K562 (cell line): ENCODE results near the gene CENPB. TPM values are rescaled to one million over a fixed set of nuclear protein-coding genes. Genes with fewer than 3 reads are reported as not detected.
A peak's percentile ranks its signal among the peaks of the same experiment; 100 is the strongest.

Experiments used
- ATAC-seq: fragments of 200-7000 bp; cut with Tn5 transposase; 3 replicates; pipeline ENCODE4 v1.9.1; 2020; ENCODE audit warnings: moderate library complexity
- BruUV-seq: library from RNA; stranded (reverse); fragments of 400-500 nt; replicated peaks from 2 replicates; lab custom pipeline; 2021; lab: Mats Ljungman, UMichigan
- CTCF ChIA-PET: fragments of 300-600 bp; formaldehyde crosslinking; extraction: SDS; loops from one replicate; lab custom pipeline; 2021; ENCODE audit warnings: low intra/inter-chr PET ratio; lab: Yijun Ruan, JAX
- POLR2A ChIA-PET: fragments of 300-600, 350-650 bp; sonication (Branson Sonifier 250); formaldehyde crosslinking; extraction: SDS; loops from one replicate; lab custom pipeline; 2021; ENCODE audit warnings: antibody characterized with exemption, inconsistent platforms; lab: Yijun Ruan, JAX
- DNase-seq, 4 experiments: peaks; one replicate each; pipeline versions ENCODE4 v3.0.0 to v3.0.0-alpha.2; 2011 to 2018; ENCODE audit warnings: low spot score in 3 of 4, mixed read lengths in 3 of 4; ENCODE audit errors: extremely low read depth in 1 of 4
- FAIRE-seq: peaks from 2 replicates; lab custom pipeline; 2011; peaks lifted over from hg19 to GRCh38; lab: Jason Lieb, UNC
- H2AFZ ChIP-seq: 2 replicates; pipeline ENCODE4 v1.6.0; 2011; ENCODE audit warnings: low read depth, low read length, control low read depth, inconsistent platforms
- H3K27ac ChIP-seq: fragments of 200-600 bp; 3 replicates; pipeline ENCODE4 v1.8.0; 2011; ENCODE audit warnings: low read depth, mild to moderate bottlenecking, control low read depth, inconsistent platforms, low read length, moderate library complexity, mixed read lengths; ENCODE audit errors: extremely low read depth
- H3K27me3 ChIP-seq, 2 experiments: fragments of 300-600 bp in 1 of 2; 2 replicates in 1 of 2; 3 replicates in 1 of 2; pipeline versions ENCODE4 v1.6.0 to v1.8.0; 2011; ENCODE audit warnings: inconsistent platforms in 2 of 2, low read length in 2 of 2, mild to moderate bottlenecking in 1 of 2, mixed read lengths in 1 of 2, moderate library complexity in 1 of 2; ENCODE audit not compliant: control insufficient read depth in 2 of 2, insufficient read depth in 2 of 2
- H3K36me3 ChIP-seq: fragments of 300-600 bp; 3 replicates; pipeline ENCODE4 v1.8.0; 2011; ENCODE audit warnings: mild to moderate bottlenecking, low read length, inconsistent platforms; ENCODE audit not compliant: control insufficient read depth, insufficient read depth
- H3K4me1 ChIP-seq, 2 experiments: fragments of 200-600 bp in 1 of 2; replicated peaks in 1 of 2; 2 replicates in 1 of 2; 3 replicates in 1 of 2; pipeline versions ENCODE4 v1.5.1 to v1.8.0; 2011; ENCODE audit warnings: inconsistent platforms in 2 of 2, low read length in 2 of 2, mild to moderate bottlenecking in 1 of 2, mixed read lengths in 1 of 2, moderate library complexity in 1 of 2; ENCODE audit not compliant: control insufficient read depth in 2 of 2, insufficient read depth in 2 of 2
- H3K4me2 ChIP-seq: 2 replicates; pipeline ENCODE4 v1.6.1; 2011; ENCODE audit warnings: low read length, control low read depth, inconsistent platforms, mixed read lengths; ENCODE audit not compliant: insufficient read depth
- H3K4me3 ChIP-seq: fragments of 200-600 bp; sonication (generic), shearing (Covaris generic); 2 replicates; pipeline ENCODE4 v1.5.1; 2016; ENCODE audit warnings: control low read depth, inconsistent platforms
- H3K79me2 ChIP-seq: fragments of 200-600 bp; 3 replicates; pipeline ENCODE4 v1.8.0; 2011; ENCODE audit warnings: low read length, inconsistent platforms; ENCODE audit not compliant: control insufficient read depth, insufficient read depth
- H3K9ac ChIP-seq, 2 experiments: 2 replicates each; pipeline versions ENCODE4 v1.6.0 to v1.6.1; 2011; ENCODE audit warnings: low read depth in 2 of 2, low read length in 2 of 2, control low read depth in 1 of 2, inconsistent platforms in 1 of 2, mild to moderate bottlenecking in 1 of 2, mixed read lengths in 1 of 2; ENCODE audit not compliant: insufficient read depth in 1 of 2
- H3K9me1 ChIP-seq: one replicate; pipeline ENCODE4 v1.6.0; 2011; ENCODE audit warnings: inconsistent platforms, mild to moderate bottlenecking, low read length, moderate library complexity; ENCODE audit not compliant: control insufficient read depth, insufficient read depth
- H3K9me3 ChIP-seq: replicated peaks from 2 replicates; pipeline ENCODE4 v1.5.1; 2011; ENCODE audit warnings: low read depth, low read length, inconsistent platforms; ENCODE audit not compliant: control insufficient read depth, insufficient read depth
- H4K20me1 ChIP-seq: replicated peaks from 2 replicates; pipeline ENCODE4 v1.6.1; 2011; ENCODE audit warnings: low read length, inconsistent platforms, mixed read lengths; ENCODE audit not compliant: control insufficient read depth, insufficient read depth
- HNRNPLL ChIP-seq: fragments of 200-400 bp; formaldehyde crosslinking; IDR thresholded peaks from 2 replicates; pipeline ENCODE4 v1.6.1; 2017; ENCODE audit warnings: low read length, low read depth, mild to moderate bottlenecking; ENCODE audit not compliant: poor library complexity, severe bottlenecking
- NKRF ChIP-seq: fragments of 450-650 bp; IDR thresholded peaks from 2 replicates; pipeline ENCODE4 v1.6.1; 2016; ENCODE audit warnings: borderline replicate concordance
- RBM17 ChIP-seq: fragments of 200-400 bp; formaldehyde crosslinking; IDR thresholded peaks from 2 replicates; pipeline ENCODE4 v1.6.1; 2017; ENCODE audit warnings: low read depth, mild to moderate bottlenecking, low read length, borderline replicate concordance
- SMC3 ChIP-seq: conservative IDR thresholded peaks from 2 replicates; pipeline ENCODE4 v1.6.1; 2011; ENCODE audit warnings: low read depth, low read length, improper control_type of control experiment; ENCODE audit not compliant: insufficient read depth
- TAF1 ChIP-seq: IDR thresholded peaks from 2 replicates; pipeline ENCODE4 v1.6.1; 2011; ENCODE audit warnings: mild to moderate bottlenecking, low read length, moderate library complexity; ENCODE audit not compliant: insufficient read depth, control insufficient read depth, severe bottlenecking; ENCODE audit errors: extremely low read depth
- ZNF444 ChIP-seq: fragments of 250-450 bp; sonication (Bioruptor Pico); IDR thresholded peaks from 2 replicates; pipeline ENCODE4 v1.4.0; 2020; ENCODE audit warnings: mild to moderate bottlenecking, moderate library complexity
- ZSCAN29 ChIP-seq: fragments of 450-650 bp; IDR thresholded peaks from 2 replicates; pipeline ENCODE4 v1.6.1; 2017
- WGBS: fragments of 100-300 bp; shearing (Covaris generic); methylation state at CpG from one replicate; pipeline ENCODE4 v1.1.6; 2016; ENCODE audit warnings: low coverage, mixed read lengths; ENCODE audit not compliant: insufficient coverage; ENCODE audit errors: missing lambda C conversion rate; 5-methylcytosine and 5-hydroxymethylcytosine counted together
- in situ Hi-C: fragments of 300-500 bp; cut with MboI; formaldehyde crosslinking; loops from 4 replicates; pipeline ENCODE4 v1.15.0; 2018; ENCODE audit warnings: inconsistent platforms, mixed read lengths
- intact Hi-C: fragments of 100-400 bp; cut with micrococcal nuclease; formaldehyde crosslinking; loops from 2 replicates; pipeline ENCODE4 v1.14.2; 2022
- polyA plus RNA-seq, 8 experiments: library from polyadenylated mRNA; depleted of rRNA in 4 of 8; stranded (reverse) in 5 of 8; unstranded in 3 of 8; fragments of >200 nt; fragmentation: Nextera tagmentation in 2 of 8; fragmentation: Illumina TruSeq in 1 of 8; extraction: Ambion mirVana in 2 of 8; extraction: Trizol in 1 of 8; gene quantifications; 2 replicates each; pipeline versions ENCODE4 v1.2.1 to v1.2.3, GENCODE V29; 2011 to 2014; ENCODE audit warnings: inconsistent platforms in 1 of 8, missing spikeins in 1 of 8
- total RNA-seq, 7 experiments: library from RNA; depleted of rRNA in 6 of 7; stranded (reverse); fragments of >200 nt in 6 of 7; fragmentation: Illumina TruSeq in 2 of 7; extraction: Trizol in 2 of 7; gene quantifications; 2 replicates each; pipeline versions ENCODE4 v1.2.1 to v1.2.3, GENCODE V29; 2011 to 2021; ENCODE audit warnings: low replicate concordance in 1 of 7
- TF ChIP-seq, protein P1 (sequence below): fragments of 200-800 bp; sonication (Bioruptor generic); IDR thresholded peaks from 2 replicates; pipeline ENCODE4 v1.6.1; 2016; ENCODE audit warnings: missing genetic modification characterization, missing compliant biosample characterization

Gene CENPB
- total and polyA plus RNA-seq, 9 of the 15 experiments (the other 6 are each of a cell fraction or from before 2014, with no cell fraction given): 0.17 to 70.8 (median 24.9) TPM

DNA sequence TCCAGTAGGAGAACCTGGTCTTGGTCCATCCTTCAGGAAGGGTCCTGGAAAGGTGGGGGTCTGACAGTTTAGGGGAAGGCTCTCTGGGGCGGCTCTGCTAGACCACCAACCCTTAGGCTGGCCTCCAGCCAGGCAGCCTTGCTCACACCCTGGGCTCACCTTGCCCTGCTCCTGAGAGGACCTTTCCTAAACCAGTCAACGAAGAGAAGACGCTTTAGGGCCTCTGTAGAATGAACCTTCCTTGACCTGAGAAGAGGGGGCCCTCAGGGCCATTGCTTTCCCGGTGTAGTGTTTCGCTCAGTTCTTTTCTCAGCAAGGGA, 10.6 kb upstream of the CENPB start:
- Histone ChIP-seq H3K9me3 (no peaks in the 10 kb centered on the region), H3K9ac (peak overlapping the region; percentile 61 to 93), H3K27me3 (no peaks in the 10 kb centered on the region), H3K4me1 (peaks cover 14 to 44% of the 10 kb centered on the region in 2 experiments; a peak in 4 of 5 replicates), H4K20me1 (no peaks in the 10 kb centered on the region), H2AFZ (no peak overlapping the region), H3K79me2 (peaks cover 12% of the 10 kb centered on the region; the same call in 2 of the 3 replicates), H3K4me3 (peak overlapping the region; percentile 55), H3K27ac (no peak overlapping the region), H3K4me2 (peak overlapping the region; percentile 80), H3K36me3 (peaks cover 32% of the 10 kb centered on the region; the same call in 2 of the 3 replicates), H3K9me1 (no peaks in the 10 kb centered on the region)
- BruUV-seq: no TSS peak
- ChIA-PET POLR2A (interaction anchor here (0.6 kb wide), 1 partner anchor 12 kb away, joined by 3 read pairs; no protein-coding TSS in a partner anchor), CTCF (no interaction called here)
- ATAC-seq (peak; percentile 8; the same call in 1 of the 3 replicates), FAIRE-seq (no peak), DNase-seq (no peak)
- in situ Hi-C loops (no loop called here), intact Hi-C loops (no loop called here)
- 0% methylated on average over 2 of the region's 5 CpGs for WGBS
- TF ChIP-seq, protein P1, sequence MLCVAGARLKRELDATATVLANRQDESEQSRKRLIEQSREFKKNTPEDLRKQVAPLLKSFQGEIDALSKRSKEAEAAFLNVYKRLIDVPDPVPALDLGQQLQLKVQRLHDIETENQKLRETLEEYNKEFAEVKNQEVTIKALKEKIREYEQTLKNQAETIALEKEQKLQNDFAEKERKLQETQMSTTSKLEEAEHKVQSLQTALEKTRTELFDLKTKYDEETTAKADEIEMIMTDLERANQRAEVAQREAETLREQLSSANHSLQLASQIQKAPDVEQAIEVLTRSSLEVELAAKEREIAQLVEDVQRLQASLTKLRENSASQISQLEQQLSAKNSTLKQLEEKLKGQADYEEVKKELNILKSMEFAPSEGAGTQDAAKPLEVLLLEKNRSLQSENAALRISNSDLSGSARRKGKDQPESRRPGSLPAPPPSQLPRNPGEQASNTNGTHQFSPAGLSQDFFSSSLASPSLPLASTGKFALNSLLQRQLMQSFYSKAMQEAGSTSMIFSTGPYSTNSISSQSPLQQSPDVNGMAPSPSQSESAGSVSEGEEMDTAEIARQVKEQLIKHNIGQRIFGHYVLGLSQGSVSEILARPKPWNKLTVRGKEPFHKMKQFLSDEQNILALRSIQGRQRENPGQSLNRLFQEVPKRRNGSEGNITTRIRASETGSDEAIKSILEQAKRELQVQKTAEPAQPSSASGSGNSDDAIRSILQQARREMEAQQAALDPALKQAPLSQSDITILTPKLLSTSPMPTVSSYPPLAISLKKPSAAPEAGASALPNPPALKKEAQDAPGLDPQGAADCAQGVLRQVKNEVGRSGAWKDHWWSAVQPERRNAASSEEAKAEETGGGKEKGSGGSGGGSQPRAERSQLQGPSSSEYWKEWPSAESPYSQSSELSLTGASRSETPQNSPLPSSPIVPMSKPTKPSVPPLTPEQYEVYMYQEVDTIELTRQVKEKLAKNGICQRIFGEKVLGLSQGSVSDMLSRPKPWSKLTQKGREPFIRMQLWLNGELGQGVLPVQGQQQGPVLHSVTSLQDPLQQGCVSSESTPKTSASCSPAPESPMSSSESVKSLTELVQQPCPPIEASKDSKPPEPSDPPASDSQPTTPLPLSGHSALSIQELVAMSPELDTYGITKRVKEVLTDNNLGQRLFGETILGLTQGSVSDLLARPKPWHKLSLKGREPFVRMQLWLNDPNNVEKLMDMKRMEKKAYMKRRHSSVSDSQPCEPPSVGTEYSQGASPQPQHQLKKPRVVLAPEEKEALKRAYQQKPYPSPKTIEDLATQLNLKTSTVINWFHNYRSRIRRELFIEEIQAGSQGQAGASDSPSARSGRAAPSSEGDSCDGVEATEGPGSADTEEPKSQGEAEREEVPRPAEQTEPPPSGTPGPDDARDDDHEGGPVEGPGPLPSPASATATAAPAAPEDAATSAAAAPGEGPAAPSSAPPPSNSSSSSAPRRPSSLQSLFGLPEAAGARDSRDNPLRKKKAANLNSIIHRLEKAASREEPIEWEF (CRISPR knock-in tag): no peak
- TF ChIP-seq NKRF (no peak), ZNF444 (CRISPR knock-in tag) (no peak), ZSCAN29 (no peak), HNRNPLL (no peak), SMC3 (no peak), RBM17 (no peak), TAF1 (no peak)
